GM23248 (cell line): ENCODE data around the gene TDRD6.

Experiments used
- EZH2 ChIP-seq: fragments of 200-600 bp; sonication (generic); IDR thresholded peaks from 2 replicates; pipeline ENCODE4 v1.6.1; 2018; ENCODE audit warnings: antibody characterized with exemption, mild to moderate bottlenecking; ENCODE audit not compliant: insufficient read depth, poor library complexity, severe bottlenecking
- EZH2phosphoT487 ChIP-seq: fragments of 200-600 bp; sonication (generic); IDR thresholded peaks from 2 replicates; pipeline ENCODE4 v1.6.1; 2018; ENCODE audit warnings: antibody characterized with exemption, moderate library complexity, mild to moderate bottlenecking, low read depth; ENCODE audit not compliant: insufficient read depth

DNA sequence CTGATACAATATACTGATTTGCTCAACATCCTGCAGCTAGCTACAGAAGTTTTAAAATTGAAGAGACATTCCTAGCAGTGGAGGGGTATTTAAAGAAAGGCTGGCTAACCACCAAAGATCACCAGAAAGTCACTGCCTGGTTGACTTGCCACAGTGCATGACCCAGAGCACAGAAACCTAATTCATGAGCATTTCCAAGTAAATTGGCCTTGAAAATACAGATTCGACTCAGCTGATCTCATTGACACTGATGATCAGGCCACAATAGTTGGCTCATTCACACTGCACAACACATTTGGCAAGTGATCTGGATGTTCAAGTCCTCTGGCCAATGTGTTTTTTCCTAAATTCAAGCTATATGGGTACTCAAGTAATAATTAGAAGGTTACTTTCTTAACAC is 13.3 kb upstream of the TDRD6 start:
- TF ChIP-seq EZH2 = no peak
- no peak for TF ChIP-seq EZH2phosphoT487
